ENCODE data around the gene C3.
A peak's percentile ranks its signal among the peaks of the same experiment; 100 is the strongest.

Gene C3

DNA sequence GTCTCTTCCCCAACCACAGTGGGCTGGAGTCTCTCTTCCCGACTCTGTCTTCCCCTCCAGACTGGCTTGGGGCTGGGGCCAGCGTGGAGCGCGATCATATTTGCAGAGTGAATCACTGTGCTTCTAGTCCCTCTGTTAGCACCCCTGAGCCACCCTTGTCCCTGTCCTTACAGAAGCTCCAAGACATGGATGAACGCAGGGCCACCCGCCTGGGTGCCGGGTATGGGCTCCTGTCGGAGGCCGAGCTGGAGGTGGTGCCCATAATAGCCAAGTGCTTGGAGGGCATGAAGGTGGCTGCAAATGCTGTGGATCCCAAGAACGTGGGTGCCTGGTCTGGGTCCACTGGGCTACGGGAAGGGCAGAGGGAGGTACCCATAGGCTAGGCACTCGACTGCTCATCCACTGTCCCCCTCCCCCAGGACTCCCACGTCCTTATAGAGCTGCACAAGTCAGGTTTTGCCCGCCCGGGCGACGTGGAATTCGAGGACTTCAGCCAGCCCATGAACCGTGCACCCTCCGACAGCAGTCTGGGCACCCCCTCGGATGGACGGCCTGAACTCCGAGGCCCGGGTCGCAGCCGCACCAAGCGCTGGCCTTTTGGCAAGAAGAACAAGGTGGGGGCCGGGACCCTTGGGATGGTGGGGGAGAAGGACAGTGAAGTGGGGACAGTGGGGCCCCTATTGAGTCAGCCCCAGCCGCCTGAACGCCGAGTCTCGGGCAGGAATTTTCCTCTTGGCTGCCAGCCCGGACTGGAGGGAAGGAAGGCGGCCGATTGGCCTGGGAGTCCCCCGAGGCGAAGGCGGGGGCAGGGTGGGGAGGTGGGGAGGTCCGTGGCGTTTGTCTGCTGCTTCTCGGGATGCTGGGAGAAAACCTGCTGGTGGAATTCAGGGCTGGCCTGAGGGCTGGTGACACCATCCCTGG lies 24.2 kb upstream of the C3 start:
- DNase-seq (ENCODE audit: low read depth) = peak; percentile 76

DNA sequence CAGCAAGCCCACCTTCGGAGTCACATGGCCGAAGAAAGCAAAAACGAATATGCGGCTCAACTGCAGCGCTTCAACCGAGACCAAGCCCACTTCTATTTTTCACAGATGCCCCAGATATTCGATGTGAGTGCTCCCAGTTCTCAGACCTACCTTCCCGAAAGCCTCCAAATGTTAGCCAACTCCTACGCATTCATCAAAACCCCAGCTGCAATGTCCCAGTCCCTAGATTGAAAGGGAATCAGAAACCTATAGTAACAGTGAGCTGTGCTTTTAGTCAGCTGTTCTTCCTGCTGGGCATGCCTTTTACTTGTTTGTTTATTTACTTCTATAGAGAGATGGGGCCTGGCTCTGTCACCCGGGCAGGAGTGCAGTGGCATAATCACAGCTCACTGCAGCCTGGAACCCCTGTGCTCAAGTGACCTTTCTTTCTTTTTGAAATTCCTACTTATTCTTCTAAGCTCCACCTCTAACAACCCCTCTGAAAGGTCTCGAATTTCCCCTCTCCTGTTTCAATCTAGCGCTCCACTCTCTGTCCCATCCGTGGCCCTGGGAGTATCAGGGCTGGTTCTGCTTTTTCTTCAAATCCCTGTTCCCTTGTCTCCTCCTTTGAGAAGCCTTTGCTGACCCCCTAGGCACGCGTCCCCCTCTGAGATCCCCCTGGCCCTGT lies 23.4 kb upstream of the C3 start:
- DNase-seq (ENCODE audit: low read depth) = peak; percentile 62

DNA sequence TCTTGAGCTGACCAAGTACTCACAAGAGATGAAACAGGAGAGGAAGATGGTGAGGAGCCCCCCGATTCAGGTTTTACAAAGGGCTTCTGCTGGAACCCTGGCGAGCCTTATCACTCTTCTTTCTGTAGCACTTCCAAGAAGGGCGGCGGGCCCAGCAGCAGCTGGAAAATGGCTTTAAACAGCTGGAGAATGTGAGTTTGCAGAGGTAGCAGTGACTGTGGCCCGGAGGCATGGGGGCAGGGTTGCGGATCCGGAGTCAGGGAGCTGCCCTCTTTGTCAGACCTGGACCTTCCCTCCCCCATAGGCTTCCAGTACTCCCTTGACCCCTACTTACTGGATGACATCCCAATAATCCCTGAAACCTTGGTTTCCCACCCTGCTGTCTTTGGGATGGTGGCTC lies 22.6 kb upstream of the C3 start:
- DNase-seq (ENCODE audit: low read depth) = no peak

DNA sequence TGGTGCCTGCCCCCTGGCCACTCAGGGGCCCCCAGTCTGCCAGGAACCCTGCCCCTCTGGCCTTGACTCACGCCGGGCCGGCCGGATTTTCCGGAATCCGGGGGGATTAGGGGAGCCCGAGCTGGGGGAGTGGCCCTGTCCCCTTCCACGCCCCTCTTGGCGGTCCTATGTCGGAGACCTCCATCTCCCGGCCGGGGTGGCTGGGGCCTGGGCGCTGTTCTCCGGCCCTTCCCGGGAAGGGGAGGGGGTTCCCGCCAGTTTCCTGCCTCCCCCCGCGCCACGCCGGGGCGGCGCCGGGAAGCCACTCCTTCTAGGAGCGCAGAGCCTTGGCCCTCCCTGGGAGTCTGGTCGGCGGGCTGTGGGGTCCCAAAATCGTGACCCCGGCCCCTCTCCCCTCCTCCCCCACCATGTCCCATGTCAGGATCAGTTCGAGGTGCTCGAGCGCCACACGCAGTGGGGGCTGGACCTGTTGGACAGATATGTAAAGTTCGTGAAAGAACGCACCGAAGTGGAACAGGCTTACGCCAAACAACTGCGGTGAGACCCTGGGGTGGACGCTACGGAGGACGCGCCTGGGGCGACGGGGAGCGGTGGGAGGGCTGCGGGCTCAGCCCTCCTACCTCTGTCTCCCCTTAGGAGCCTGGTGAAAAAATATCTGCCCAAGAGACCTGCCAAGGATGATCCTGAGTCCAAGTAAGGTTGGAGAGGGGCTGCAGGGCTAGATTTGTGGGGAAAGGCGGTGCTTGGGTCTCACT lies 20.3 kb upstream of the C3 start:
- no peak for DNase-seq (ENCODE audit: low read depth)

DNA sequence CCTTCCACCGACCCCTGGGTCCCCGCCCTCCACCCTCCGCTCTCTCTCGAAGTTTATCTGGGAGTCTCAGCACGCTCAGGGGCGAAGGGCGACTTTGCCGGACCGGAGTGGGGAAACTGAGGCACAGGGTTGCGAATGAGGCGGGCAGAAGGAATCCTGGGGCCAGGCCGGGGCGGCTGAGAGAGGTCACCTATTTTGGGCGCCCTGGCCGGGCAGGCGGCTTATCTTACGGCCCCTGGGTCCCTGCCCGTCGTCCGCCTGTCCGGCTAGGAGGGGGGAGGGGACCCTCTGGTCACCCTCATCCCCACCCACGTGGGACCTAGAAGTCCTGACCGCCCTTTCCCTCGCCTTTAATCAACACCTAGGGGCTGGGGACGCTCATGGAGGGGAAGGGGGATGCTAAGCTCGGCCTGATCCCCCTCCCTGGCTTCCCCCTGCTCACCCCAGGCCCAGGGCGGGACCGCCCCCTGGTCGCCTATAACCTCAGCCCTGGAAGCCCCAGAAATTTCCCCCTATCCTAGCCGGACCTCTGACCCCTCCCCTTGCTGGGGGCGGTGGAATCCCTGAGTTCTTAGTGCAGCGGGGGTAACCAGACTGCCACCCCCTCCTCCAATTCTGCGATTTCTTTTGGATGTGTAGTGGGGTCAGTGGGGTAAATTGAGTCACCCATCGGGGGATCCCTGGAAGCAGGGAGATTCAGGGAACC lies 19.6 kb upstream of the C3 start:
- no peak for DNase-seq (ENCODE audit: low read depth)

DNA sequence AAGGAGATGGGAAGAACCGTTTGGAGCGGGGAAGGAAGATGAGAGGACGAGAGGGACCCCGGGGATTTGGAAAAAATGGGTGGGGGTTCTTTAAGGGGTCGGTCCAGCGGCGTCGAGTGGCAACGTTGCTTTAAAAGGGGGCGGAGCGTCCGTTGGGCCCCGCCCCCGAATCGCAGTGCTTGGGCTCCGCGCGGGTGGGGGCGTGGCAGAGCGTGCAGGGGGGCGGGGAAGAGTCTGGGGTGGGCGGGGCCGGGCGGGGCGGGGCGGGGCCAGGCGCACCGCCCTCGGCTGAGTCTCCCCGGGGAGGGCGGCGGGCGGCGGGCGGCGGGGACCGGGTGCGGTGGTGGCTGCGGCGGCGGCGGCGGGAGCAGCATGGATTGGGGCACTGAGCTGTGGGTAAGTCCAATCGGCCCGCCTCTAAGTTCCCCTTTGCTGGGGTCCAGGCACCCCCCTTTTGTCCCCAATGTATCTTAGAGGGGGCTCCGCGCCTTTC lies 19.0 kb upstream of the C3 start, which contains the start of gene TRIP10:
Gene TRIP10, plus strand, starts transcription at position 291 of the 493 bp plus-strand sequence. Its CDS starts 82 bp downstream, at position 373.
- DNase-seq (ENCODE audit: low read depth) = peak; percentile 72

DNA sequence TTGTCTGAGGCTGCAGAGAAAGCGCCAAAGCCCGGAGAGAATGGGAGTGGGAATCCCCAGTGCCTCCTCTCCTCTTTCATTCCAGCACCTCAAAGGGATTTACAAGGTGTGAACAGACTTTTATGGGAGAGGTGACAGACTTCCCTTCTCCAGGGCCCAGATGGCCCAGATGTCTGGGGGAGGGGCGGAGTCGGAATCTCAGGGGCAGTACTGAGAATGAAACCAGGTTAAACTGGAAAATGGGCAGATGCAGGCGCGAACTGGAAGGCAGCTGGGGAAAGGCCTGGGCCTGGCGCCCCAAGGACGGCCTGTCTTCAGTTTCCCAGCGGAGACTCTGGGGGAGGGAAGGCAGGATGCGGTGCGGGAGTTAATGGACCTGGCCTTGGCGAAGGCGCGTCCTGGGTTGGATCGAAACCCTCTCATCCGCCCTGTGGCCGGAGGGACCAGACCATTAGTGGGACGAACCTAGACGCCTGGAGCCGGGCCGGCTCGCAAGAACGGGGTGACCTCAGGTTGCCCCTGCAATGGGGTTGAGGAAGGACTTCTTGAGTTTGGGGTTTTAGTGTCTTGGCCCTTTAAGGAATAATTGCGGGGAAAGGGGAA lies 18.4 kb upstream of the C3 start:
- no peak for DNase-seq (ENCODE audit: low read depth)

DNA sequence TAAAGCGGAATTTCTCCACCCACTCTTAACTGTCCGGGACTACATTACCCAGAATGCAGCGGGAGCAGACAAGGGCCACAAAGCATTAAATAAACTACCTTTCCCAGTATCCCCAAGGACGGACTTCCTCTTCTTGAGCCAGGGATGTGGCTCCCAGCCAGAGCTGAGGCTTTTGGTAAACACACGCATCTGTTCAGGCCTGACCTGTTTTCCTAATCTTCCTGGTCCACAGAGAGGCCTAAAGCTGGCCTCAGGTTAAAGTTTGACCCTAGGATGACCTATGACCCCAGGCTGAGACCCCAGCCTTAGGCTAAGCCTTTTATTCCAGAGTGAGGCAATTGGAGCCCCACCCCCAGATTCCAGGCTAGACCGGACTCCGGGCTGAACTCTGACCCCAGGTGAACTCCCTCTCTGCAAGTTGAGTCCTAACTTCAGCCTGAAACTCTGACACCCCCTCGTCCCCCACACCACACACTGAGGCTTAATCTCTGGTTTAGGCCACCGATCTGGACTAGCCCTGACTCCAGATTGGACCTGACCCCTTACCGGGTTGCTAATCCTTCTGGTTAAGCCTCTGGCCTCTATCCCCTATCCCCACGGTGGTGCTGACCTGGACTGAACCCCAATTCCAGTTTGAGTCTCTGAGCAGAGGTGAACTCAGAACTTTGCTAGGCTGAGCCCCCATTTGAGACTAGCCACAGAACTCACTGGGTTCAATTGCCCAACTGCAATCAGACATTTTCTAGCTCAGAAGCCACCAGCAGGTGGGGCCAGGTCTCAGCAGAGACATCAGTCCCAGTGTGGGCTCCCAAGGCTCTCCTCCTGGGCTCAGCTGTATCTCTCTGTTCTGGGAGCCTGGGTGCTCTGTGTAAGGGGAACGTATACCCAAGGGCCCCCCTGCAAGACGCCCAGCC lies 17.7 kb upstream of the C3 start:
- DNase-seq (ENCODE audit: low read depth) = peak; percentile 74

DNA sequence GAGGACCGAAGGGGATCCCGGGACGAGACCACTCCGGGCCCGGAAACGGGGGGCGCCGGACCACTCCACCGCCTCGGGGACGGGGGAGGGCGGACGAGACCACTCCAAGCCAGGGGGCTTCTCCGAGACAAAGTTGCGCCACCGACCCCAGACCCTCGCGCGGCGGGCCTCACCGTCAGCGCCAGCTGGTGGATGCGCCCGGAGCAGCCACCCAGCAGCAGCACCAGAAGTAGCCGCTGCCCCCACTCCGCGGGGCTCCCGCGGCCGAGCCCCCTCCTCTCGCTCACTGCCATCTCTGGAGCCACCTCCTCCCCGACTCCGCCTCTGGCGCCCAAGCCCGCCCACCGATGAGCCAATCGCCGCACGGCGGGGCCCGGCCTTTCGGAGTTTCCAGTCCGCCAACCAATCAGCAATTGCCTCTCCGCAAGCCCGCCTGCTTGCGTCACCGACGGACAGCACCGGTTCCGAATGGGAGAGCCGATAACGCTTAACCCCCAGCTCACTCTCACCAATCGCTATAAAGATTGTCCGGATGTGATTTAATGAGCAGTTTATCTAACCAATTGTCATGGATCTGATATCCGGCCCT lies 16.9 kb upstream of the C3 start, which contains the start of gene GPR108:
Gene GPR108, minus strand, starts transcription at position 297 of the 589 bp plus-strand sequence. Its CDS starts 4 bp downstream, at position 293.
- peak; percentile 100 for DNase-seq (ENCODE audit: low read depth)

DNA sequence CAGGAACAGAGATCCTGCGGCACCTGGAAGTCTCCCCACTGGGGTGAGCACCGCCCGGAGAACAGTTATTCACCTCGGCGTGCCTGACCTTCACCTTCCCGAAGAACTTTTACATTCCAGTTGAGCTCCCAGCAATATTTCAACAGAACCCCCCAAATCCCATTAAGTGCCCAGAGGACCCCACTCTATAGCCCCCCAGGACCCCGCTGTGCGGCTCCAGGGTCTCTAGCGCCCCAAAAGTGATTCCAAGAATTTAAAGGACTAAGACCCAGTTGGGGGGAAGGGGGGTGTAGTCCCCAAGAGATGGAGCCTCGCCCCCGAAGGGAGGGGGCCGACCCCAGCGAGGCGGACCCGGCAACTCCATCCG lies 16.4 kb upstream of the C3 start:
- no peak for DNase-seq (ENCODE audit: low read depth)

DNA sequence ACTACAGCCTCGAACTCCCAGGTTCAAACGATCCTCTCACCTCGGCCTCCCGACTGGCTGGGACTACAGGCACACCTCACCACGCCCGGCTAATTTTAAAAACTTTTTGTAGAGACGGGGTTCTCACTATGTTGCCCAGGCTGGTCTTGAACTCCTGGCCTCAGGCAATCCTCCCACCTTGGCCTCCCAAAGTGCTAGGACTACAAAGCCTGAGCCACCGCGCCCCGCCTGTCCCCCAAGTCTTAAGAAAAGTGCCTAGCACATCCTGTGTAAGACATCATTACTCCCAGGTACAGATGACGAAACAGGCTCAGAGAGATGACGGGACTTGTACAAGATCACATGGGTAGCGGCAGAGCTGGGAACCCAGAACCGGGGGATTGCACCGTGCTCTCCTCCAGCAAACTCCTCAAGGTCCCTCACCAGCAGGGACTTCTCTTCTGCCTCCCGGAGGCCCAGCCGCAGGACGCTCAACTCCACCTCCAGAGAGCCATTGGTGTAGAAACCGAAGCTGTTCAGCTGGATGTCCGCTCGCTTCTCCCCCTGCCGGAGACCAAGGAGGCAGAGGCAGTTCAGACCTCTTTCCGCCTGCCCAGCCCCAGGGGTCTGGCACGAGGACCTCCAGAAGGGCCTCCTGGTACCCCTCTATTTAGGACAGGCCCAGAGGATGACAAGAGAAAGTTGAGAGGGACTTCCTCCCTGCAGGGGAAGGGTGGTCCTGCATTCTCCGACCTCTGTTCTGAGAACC lies 15.9 kb upstream of the C3 start:
- peak; percentile 86 for DNase-seq (ENCODE audit: low read depth)

DNA sequence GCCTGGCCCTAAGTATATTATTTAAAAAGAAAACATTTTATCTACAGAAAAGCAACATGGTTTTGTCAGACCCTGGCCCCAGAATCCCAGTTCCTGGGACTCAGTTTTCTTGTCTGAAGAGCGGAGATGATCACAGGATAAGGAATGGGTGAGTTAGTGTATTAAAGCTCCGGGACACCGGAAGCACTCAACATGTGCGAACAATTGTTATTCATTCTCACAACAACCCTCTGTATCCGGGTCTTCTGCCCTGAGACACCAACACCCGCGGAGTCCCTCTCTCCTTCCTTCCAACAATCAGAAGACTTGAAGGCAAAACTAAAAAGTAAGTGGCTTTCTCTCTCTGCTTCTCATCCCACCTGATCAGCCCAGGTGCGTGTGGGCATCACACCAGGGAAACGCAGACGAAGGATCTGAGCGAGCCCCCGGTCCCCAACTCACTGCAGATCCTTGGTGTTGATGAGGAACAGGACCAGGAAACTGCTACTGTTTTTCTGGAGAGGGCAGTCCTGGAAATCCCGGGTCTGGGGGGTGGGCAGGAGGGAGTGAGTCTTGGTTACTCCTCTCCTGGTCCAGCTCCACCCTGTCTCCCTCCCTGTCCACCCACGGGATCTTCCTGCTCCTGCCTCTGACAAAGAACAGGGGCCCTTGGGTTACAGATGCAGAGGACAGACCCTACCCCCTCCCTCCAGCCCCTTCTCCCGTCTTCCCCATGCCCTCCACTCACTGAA lies 14.9 kb upstream of the C3 start:
- DNase-seq (ENCODE audit: low read depth) = no peak

DNA sequence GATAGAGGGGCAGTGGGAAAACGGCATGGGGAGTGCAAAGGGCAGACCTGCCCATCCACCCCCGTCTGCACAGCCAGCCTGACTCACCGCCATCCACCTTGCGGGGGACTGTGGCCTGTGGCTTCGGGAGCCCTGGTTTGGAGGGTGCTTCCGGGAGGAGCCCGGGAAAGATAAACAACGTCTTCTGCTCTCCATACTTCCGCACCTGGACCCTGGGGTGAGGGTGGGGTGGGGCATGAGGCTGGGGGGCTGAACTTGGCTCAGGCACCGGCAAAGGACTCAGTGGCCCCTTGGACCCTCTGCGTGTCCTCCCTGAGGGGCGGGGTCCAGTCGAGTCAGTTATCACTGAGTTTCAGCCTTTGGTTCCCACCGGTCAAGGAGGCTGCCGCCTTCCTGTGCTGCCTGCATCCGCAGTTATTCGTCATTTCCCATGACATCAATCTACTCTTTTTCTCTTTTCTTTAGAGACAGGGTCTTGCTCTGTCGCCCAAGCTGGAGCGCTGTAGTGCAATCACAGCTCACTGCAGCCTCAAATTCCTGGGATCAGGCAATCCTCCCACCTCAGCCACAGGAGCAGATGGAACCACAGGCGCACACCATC lies 13.7 kb upstream of the C3 start:
- DNase-seq (ENCODE audit: low read depth) = no peak

DNA sequence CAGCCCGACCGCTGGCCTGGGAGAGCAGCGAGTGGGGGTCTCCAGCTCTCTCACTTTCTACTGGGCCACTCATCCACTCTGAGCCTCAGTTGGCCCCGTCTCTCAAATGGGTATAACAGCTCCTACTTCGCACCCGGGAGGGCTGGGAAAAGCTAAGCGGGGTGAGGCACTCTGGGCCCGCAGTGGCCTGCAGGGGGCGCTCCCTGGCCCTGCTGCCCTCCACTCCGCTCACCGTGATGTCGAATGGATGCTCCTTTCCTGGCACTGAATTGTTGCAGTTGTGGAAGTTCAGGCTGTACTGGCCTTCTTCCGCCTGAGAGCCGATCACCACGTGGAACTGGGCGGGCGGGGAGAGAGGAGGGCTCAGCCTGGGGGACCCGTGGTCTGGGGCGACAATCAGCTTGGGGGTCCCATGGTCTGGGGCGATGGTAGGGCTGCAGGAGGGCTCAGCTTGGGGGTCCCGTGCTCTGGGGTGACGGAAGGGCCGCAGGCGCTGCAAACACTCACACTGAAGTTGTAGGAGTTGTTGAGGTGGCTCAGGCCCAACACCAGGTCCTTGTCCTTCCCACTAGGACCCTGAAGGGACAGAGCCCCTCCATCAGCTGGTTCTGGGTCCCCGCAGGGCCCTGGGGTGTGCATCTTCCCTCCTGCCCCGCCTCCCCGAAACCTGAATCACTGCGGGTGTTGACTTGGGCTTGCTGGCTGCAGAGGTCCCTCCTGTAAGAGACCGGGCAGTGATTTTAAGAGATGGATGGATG lies 13.1 kb upstream of the C3 start:
- DNase-seq (ENCODE audit: low read depth) = no peak

DNA sequence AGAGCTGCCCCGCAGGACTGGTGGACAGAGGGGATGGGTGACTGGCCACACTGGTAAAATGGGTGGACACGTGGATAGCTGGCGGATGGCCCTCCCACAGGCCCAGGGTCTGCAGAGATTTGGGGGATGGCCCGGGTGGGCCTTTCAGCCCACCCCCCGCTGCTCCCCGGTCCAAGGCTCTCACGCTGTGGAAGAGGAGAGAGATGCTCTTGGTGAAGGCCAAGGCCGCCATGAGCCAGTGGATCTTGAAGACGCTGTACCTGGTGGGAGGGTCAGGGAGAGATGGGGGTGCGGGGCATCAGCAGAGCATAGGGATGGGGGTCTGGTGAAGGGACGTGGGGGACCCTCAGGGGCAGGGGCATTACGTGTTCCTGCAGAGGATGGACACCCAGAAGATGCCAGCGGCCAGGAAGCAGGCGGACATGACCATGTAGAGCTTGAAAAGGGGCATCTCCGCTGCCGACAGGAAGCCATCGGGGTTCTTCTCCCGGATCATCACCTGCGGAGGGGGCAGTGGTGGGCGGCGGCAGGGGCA lies 12.4 kb upstream of the C3 start:
- no peak for DNase-seq (ENCODE audit: low read depth)

DNA sequence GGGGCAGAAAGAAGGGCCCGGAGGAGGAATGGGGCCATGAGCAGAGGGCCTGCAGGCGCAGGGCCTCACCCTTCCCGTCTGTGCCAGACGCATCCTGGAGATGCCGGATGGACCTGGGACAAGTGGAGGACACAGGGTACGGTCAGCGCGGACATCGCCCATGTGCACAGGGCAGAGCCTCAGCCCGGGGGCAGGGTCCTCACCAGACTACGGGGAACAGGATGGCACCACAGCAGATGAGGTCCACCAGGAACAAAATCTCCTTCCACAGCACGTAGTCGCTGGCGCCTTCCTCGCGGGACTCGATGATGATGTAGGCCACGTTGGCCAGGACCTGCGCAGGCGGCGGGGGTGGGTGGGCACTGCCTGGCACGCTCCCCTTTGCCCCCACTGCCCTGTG lies 11.4 kb upstream of the C3 start:
- DNase-seq (ENCODE audit: low read depth) = no peak
